GM12864 (cell line): ENCODE results near the gene CACNA1G.

ENCODE experiments used
- DNase-seq: peaks from one replicate; pipeline ENCODE4 v3.0.0-alpha.2; 2011; ENCODE audit warnings: low read depth
- H3K4me3 ChIP-seq: 2 replicates; pipeline ENCODE4 v1.5.1; 2011; ENCODE audit warnings: mild to moderate bottlenecking, low read depth, low read length, control low read depth
- CTCF ChIP-seq: IDR thresholded peaks from 2 replicates; pipeline ENCODE4 v1.5.1; 2011; ENCODE audit warnings: low read depth, mild to moderate bottlenecking, moderate library complexity, low read length, control low read depth, inconsistent platforms; ENCODE audit errors: missing control alignments

The CACNA1G gene

DNA sequence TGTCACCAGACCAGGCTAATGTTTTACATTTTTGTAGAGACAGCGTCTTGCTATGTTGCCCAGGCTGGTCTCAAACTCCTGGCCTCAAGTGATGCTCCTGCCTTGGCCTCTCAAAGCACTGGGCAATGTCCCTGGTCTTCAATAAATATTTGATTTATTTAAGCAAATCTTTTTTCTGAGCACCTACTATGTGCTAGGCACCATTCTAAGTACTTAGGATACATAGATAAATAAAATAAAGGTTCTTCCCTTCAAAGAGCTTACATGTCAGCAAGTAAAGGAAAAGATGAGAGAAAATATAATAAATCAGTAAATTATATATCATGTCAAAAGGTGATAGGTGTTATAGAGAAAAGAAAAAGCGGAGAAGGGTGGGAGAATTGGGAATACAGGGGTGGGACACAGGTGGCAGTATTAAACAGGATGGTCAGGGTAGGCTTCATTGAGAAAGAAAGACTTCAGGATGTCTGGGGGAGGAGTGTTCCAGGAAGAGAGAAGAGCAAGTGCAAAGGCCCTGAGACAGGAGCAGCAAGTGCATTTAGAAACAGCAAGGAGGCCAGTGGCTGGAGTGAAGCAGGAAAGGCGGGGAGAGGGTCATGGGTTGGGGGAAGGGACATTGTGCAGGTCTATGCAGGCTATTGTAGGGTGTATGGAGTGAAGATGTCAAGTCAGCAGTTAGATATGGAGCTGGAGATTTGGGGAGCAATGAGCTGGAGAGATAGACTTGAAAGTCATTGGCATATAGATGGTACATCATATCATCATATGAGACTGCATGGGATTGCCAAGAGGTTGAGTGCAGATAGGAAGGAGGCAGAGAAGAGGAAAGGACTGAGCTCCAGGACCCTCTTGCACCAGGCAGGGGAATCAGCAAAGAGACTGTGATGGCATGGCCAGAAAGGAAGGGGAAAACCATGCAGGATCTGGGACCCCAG is 85.5 kb downstream of the CACNA1G start:
- H3K4me3 ChIP-seq = no peak overlapping the region
- TF ChIP-seq CTCF = no peak
- no peak for DNase-seq

DNA sequence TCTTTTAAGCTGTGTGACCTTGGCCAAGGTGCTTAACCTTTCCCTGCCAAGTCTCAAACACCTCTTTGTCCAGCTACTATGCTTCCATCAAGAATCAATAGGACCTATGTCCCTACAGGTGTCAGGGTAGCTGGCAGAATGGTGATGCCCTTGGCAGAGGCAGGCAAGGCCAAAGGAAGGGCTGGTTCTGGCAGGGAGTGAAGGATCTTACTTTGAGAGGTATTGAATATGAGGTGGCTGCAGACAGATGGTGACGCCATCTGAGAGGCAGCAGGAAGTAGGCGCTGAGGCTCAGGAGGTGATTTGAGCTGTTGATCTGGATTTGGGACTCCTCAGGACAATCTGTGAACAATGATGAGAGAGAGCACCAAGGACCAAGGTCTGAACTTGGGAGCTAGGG is 86.7 kb downstream of the CACNA1G start:
- DNase-seq = no peak
- no peak overlapping the region for H3K4me3 ChIP-seq
- TF ChIP-seq CTCF = no peak

DNA sequence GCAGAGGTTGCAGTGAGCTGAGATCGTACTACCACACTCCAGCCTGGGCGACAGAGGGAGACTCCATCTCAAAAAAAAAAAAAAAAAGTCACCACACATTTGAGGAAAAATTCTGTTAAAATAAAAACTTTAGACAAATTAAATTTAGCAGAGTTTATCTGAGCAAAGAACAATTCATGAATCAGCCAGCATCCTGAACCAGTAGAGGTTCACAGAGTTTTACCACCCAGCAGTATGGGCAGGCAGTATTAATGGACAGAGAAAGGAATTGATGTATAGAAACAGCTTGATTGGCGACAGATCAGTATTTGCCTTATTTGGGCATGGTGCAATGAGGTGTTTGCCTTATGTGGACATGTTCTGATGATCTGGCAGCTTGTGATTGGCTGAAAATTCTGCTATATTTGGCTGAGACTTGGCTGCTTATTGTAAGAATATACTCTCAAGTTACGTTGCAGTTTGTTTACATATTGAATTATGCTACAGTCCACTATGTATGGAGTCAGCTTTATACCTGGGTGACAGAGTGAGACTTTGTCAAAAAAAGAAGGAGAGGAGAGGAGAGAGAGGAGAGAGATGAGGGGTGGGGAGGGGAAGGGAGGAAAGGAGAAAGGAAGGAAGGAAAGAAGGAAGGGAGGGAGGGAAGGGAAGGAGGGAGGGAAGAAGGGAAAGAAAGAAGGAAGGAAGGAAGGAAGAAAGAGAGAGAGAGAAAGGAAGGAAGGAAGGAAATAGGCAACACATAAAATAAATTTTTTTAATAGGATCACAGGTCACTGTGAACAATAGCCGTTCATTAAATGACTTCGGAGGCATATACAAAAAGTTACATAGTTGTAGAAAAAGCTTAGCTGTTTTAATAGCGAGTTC is 88.8 kb downstream of the CACNA1G start:
- no peak overlapping the region for H3K4me3 ChIP-seq

DNA sequence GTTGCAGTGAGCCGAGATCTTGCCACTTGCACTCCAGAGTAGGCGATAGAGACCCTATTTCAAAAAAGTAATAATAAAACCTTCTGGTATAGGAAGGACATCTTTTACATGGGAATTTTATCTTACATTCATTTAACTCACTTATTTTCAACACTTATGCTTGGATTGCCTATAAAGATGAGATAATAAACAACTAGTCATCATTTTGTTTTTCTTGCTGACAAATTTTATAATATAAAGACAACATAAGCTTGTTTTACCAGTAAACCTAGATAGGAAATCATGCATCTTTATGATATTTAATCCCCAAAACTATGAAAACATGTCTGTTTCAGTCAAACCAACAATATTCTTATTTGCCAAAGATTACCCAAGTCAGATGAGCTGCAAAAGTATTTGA is 91.1 kb downstream of the CACNA1G start:
- H3K4me3 ChIP-seq = no peak overlapping the region
- no peak for DNase-seq
- no peak for TF ChIP-seq CTCF

More for the DNA sequence above, 88.8 kb downstream of the CACNA1G start:
- DNase-seq = no peak
- TF ChIP-seq CTCF = no peak

- DNase-seq = no peak
- TF ChIP-seq CTCF = no peak
- no peak overlapping the region for H3K4me3 ChIP-seq
Measured at GRCh38 chr17:50653738-50654137, 93.2 kb downstream of the CACNA1G start.

- TF ChIP-seq CTCF = no peak
- DNase-seq = no peak
Measured at GRCh38 chr17:50656509-50656908, 96.0 kb downstream of the CACNA1G start.

More at GRCh38 chr17:50656509-50656908, 96.0 kb downstream of the CACNA1G start:
- no peak overlapping the region for H3K4me3 ChIP-seq
